GM23248 (cell line): Measurements from ENCODE around the gene MICAL2. TPM values are rescaled to one million over a fixed set of nuclear protein-coding genes. Genes with fewer than 3 reads are reported as not detected.

Experiments used
- DNase-seq: peaks from one replicate; pipeline ENCODE4 v3.0.0-alpha.2; 2015
- H2AFZ ChIP-seq: fragments of 200-600 bp; sonication (generic); 2 replicates; pipeline ENCODE4 v1.6.1; 2016; ENCODE audit warnings: antibody characterized with exemption
- H3F3A ChIP-seq: fragments of 200-600 bp; sonication (generic); 2 replicates; pipeline ENCODE4 v1.6.1; 2016; ENCODE audit warnings: mild to moderate bottlenecking, antibody characterized with exemption, mixed run types; ENCODE audit not compliant: insufficient read depth
- H3K27ac ChIP-seq: fragments of 200-600 bp; sonication (generic); 2 replicates; pipeline ENCODE4 v1.5.1; 2016; ENCODE audit warnings: mild to moderate bottlenecking
- H3K27me3 ChIP-seq: fragments of 200-600 bp; sonication (generic); replicated peaks from 2 replicates; pipeline ENCODE4 v1.6.1; 2016; ENCODE audit warnings: mild to moderate bottlenecking; ENCODE audit not compliant: insufficient read depth
- H3K36me3 ChIP-seq: fragments of 200-600 bp; sonication (generic); 2 replicates; pipeline ENCODE4 v1.6.1; 2016; ENCODE audit warnings: low read depth, mild to moderate bottlenecking
- H3K4me1 ChIP-seq: fragments of 200-600 bp; sonication (generic); 2 replicates; pipeline ENCODE4 v1.6.1; 2016; ENCODE audit warnings: mild to moderate bottlenecking; ENCODE audit not compliant: insufficient read depth
- H3K4me2 ChIP-seq: fragments of 200-600 bp; sonication (generic); one replicate; pipeline ENCODE4 v1.6.1; 2016; ENCODE audit warnings: mild to moderate bottlenecking; ENCODE audit not compliant: unreplicated experiment
- H3K4me3 ChIP-seq: fragments of 200-600 bp; sonication (generic); 2 replicates; pipeline ENCODE4 v1.5.1; 2016; ENCODE audit warnings: mild to moderate bottlenecking
- H3K79me2 ChIP-seq: fragments of 200-600 bp; sonication (generic); 2 replicates; pipeline ENCODE4 v1.6.1; 2016; ENCODE audit warnings: mild to moderate bottlenecking; ENCODE audit not compliant: insufficient read depth
- H3K9ac ChIP-seq: fragments of 200-600 bp; sonication (generic); 2 replicates; pipeline ENCODE4 v1.6.1; 2016; ENCODE audit warnings: mild to moderate bottlenecking
- H3K9me2 ChIP-seq: fragments of 200-600 bp; sonication (generic); 2 replicates; pipeline ENCODE4 v1.6.1; 2016; ENCODE audit warnings: mixed run types, mild to moderate bottlenecking, moderate library complexity; ENCODE audit not compliant: insufficient read depth
- H3K9me3 ChIP-seq: fragments of 200-600 bp; sonication (generic); one replicate; pipeline ENCODE4 v1.6.1; 2017; ENCODE audit warnings: low read depth
- H4K20me1 ChIP-seq: fragments of 200-600 bp; sonication (generic); 2 replicates; pipeline ENCODE4 v1.6.0; 2016; ENCODE audit not compliant: insufficient read depth
- EZH2 ChIP-seq: fragments of 200-600 bp; sonication (generic); IDR thresholded peaks from 2 replicates; pipeline ENCODE4 v1.6.1; 2018; ENCODE audit warnings: antibody characterized with exemption, mild to moderate bottlenecking; ENCODE audit not compliant: insufficient read depth, poor library complexity, severe bottlenecking
- EZH2phosphoT487 ChIP-seq: fragments of 200-600 bp; sonication (generic); IDR thresholded peaks from 2 replicates; pipeline ENCODE4 v1.6.1; 2018; ENCODE audit warnings: antibody characterized with exemption, moderate library complexity, mild to moderate bottlenecking, low read depth; ENCODE audit not compliant: insufficient read depth
- WGBS, 2 experiments: methylation state at CpG; one replicate each; pipeline ENCODE4 v1.1.6; 2015 to 2017; ENCODE audit warnings: low lambda C conversion rate in 2 of 2, low coverage in 1 of 2; ENCODE audit errors: missing lambda C conversion rate in 2 of 2; 5-methylcytosine and 5-hydroxymethylcytosine counted together
- in situ Hi-C: fragments of 300-500 bp; cut with MboI; formaldehyde crosslinking; loops from 2 replicates; pipeline ENCODE4 v1.15.0; 2020
- polyA plus RNA-seq: library from polyadenylated mRNA; unstranded; fragments of >200 nt; fragmentation: Nextera tagmentation; extraction: Ambion mirVana; gene quantifications from 2 replicates; pipeline ENCODE4 v1.2.1, GENCODE V29; 2016
- total RNA-seq: library from RNA; depleted of rRNA; stranded (reverse); fragments of >200 nt; shearing (Covaris generic); gene quantifications from 2 replicates; pipeline ENCODE4 v1.2.3, GENCODE V29; 2014

Gene MICAL2
- total and polyA plus RNA-seq, 2 experiments from 2014 or later = 83.3 to 158 TPM

- Histone ChIP-seq H3F3A (no peaks in the 10 kb centered on the region), H3K79me2 (no peaks in the 10 kb centered on the region), H3K9ac (no peak overlapping the region), H3K27ac (no peak overlapping the region), H3K9me3 (no peaks in the 10 kb centered on the region), H3K4me2 (no peak overlapping the region), H3K4me1 (no peaks in the 10 kb centered on the region), H3K27me3 (no peaks in the 10 kb centered on the region), H3K4me3 (no peak overlapping the region), H3K9me2 (no peaks in the 10 kb centered on the region), H3K36me3 (no peaks in the 10 kb centered on the region), H4K20me1 (no peaks in the 10 kb centered on the region), H2AFZ (no peak overlapping the region)
- TF ChIP-seq EZH2phosphoT487 (no peak), EZH2 (no peak)
- in situ Hi-C loops = no loop called here
- 56 to 61% methylated on average over 2 of the region's 2 CpGs for WGBS, 2 experiments
- no peak for DNase-seq
Measured at GRCh38 chr11:12295943-12296342, 185.6 kb downstream of the MICAL2 start.

- no peak overlapping the region for H3K9ac ChIP-seq
- no peaks in the 10 kb centered on the region for H4K20me1 ChIP-seq
- no peaks in the 10 kb centered on the region for H3K36me3 ChIP-seq
- H3K9me3 ChIP-seq = no peaks in the 10 kb centered on the region
- no peaks in the 10 kb centered on the region for H3K79me2 ChIP-seq
- no peak for TF ChIP-seq EZH2
- no peak for TF ChIP-seq EZH2phosphoT487
- WGBS, 2 experiments = 84 to 89% methylated on average over 3 of the region's 3 CpGs
- no peak overlapping the region for H3K4me2 ChIP-seq
- in situ Hi-C loops = no loop called here
- H3K4me1 ChIP-seq = peaks cover 4% of the 10 kb centered on the region
- no peak overlapping the region for H2AFZ ChIP-seq
- H3K27ac ChIP-seq = no peak overlapping the region
- no peak overlapping the region for H3K4me3 ChIP-seq
- no peak for DNase-seq
- no peaks in the 10 kb centered on the region for H3K27me3 ChIP-seq
- H3F3A ChIP-seq = no peaks in the 10 kb centered on the region
- H3K9me2 ChIP-seq = no peaks in the 10 kb centered on the region
Measured at GRCh38 chr11:12298610-12299009, 188.2 kb downstream of the MICAL2 start.

- Histone ChIP-seq H2AFZ (no peak overlapping the region), H3F3A (no peaks in the 10 kb centered on the region), H3K9me3 (no peaks in the 10 kb centered on the region), H3K4me3 (no peak overlapping the region), H4K20me1 (no peaks in the 10 kb centered on the region), H3K27ac (no peak overlapping the region), H3K4me1 (peaks cover 7% of the 10 kb centered on the region), H3K4me2 (no peak overlapping the region), H3K36me3 (no peaks in the 10 kb centered on the region), H3K9ac (no peak overlapping the region), H3K27me3 (no peaks in the 10 kb centered on the region), H3K9me2 (no peaks in the 10 kb centered on the region), H3K79me2 (no peaks in the 10 kb centered on the region)
- no peak for TF ChIP-seq EZH2
- TF ChIP-seq EZH2phosphoT487 = no peak
- in situ Hi-C loops = no loop called here
- DNase-seq = no peak
- WGBS, 2 experiments = 83 to 84% methylated on average over 3 of the region's 3 CpGs
Measured at GRCh38 chr11:12301379-12301778, 191.0 kb downstream of the MICAL2 start.

- Histone ChIP-seq H2AFZ (no peak overlapping the region), H3K4me1 (peaks cover 7% of the 10 kb centered on the region), H3K9ac (no peak overlapping the region), H3F3A (no peaks in the 10 kb centered on the region), H3K4me3 (no peak overlapping the region), H3K79me2 (no peaks in the 10 kb centered on the region), H4K20me1 (no peaks in the 10 kb centered on the region), H3K9me2 (no peaks in the 10 kb centered on the region), H3K36me3 (no peaks in the 10 kb centered on the region), H3K9me3 (no peaks in the 10 kb centered on the region), H3K4me2 (no peak overlapping the region), H3K27ac (no peak overlapping the region), H3K27me3 (no peaks in the 10 kb centered on the region)
- WGBS, 2 experiments = 57 to 58% methylated on average over 2 of the region's 2 CpGs
- in situ Hi-C loops = no loop called here
- TF ChIP-seq EZH2phosphoT487 = no peak
- no peak for TF ChIP-seq EZH2
- peak; percentile 61 for DNase-seq
Measured at GRCh38 chr11:12303421-12304149, 193.2 kb downstream of the MICAL2 start.
